Activated CD4-positive, alpha-beta memory T cell treated with anti-CD3 and anti-CD28 coated beads, Interleukin-2, amount 10 ng/mL, durations not matched to agents 7 days and 5 days (primary cell): ENCODE results near the gene USP10. TPM values are rescaled to one million over a fixed set of nuclear protein-coding genes. Genes with fewer than 3 reads are reported as not detected.

ENCODE experiments used
- CTCF ChIA-PET: fragments of 350-600 bp; sonication (Branson Sonifier 250); formaldehyde crosslinking; loops from one replicate; lab custom pipeline; 2021; ENCODE audit warnings: antibody characterized with exemption, inconsistent platforms; lab: Charles Lee
- POLR2A ChIA-PET: fragments of 350-600 bp; sonication (Branson Sonifier 250); formaldehyde crosslinking; loops from one replicate; lab custom pipeline; 2021; ENCODE audit warnings: antibody characterized with exemption; lab: Charles Lee
- DNase-seq: peaks from one replicate; pipeline ENCODE4 v3.0.0-alpha.2; 2020
- H3K27ac Mint-ChIP-seq: one replicate; pipeline ENCODE4 v1.8.0; 2021; ENCODE audit warnings: mild to moderate bottlenecking, mixed read lengths
- H3K27me3 Mint-ChIP-seq: one replicate; pipeline ENCODE4 v1.8.0; 2021; ENCODE audit warnings: mixed read lengths
- H3K36me3 Mint-ChIP-seq: one replicate; pipeline ENCODE4 v1.8.0; 2021; ENCODE audit warnings: low read depth, mixed read lengths
- H3K4me1 Mint-ChIP-seq: one replicate; pipeline ENCODE4 v1.8.0; 2021; ENCODE audit warnings: mixed read lengths
- H3K4me3 Mint-ChIP-seq: one replicate; pipeline ENCODE4 v1.8.0; 2021; ENCODE audit warnings: mild to moderate bottlenecking, mixed read lengths
- H3K9me3 Mint-ChIP-seq: one replicate; pipeline ENCODE4 v1.8.0; 2021; ENCODE audit warnings: mixed read lengths
- total RNA-seq, 2 experiments: library from RNA; stranded (reverse); gene quantifications; one replicate each; pipeline ENCODE4 v1.2.3, GENCODE V29; 2021

Gene USP10
- total RNA-seq, 2 experiments from 2014 or later: 92.2 to 94.4 TPM

- no peak overlapping the region for H3K4me3 Mint-ChIP-seq
- no peak for DNase-seq
- H3K9me3 Mint-ChIP-seq: no peaks in the 10 kb centered on the region
- H3K4me1 Mint-ChIP-seq: peaks cover 51% of the 10 kb centered on the region
- ChIA-PET POLR2A (no interaction called here), CTCF (interaction anchor here (1.0 to 15.8 kb wide), 4 partner anchors 7 to 256 kb away, joined by 3 to 259 read pairs (median 4); no protein-coding TSS in a partner anchor)
- H3K27me3 Mint-ChIP-seq: no peaks in the 10 kb centered on the region
- H3K27ac Mint-ChIP-seq: peak overlapping the region; percentile 16
- peaks cover 59% of the 10 kb centered on the region for H3K36me3 Mint-ChIP-seq
These were observed 61.9 kb downstream of the USP10 start for GRCh38 chr16:84761448-84762368.

- no peaks in the 10 kb centered on the region for H3K9me3 Mint-ChIP-seq
- no peaks in the 10 kb centered on the region for H3K27me3 Mint-ChIP-seq
- peaks cover 53% of the 10 kb centered on the region for H3K4me1 Mint-ChIP-seq
- ChIA-PET CTCF (interaction anchor here (1.4 to 2.2 kb wide), 3 partner anchors 9 to 25 kb away, joined by 3 to 6 read pairs (median 3); no protein-coding TSS in a partner anchor), POLR2A (no interaction called here)
- H3K36me3 Mint-ChIP-seq: peaks cover 71% of the 10 kb centered on the region
- no peak for DNase-seq
- no peak overlapping the region for H3K4me3 Mint-ChIP-seq
- no peak overlapping the region for H3K27ac Mint-ChIP-seq
These were observed 63.4 kb downstream of the USP10 start for GRCh38 chr16:84763164-84763563.

GRCh38 chr16:84763629-84764028, 63.8 kb downstream of the USP10 start:
- H3K4me1 Mint-ChIP-seq: peaks cover 52% of the 10 kb centered on the region
- no peak overlapping the region for H3K4me3 Mint-ChIP-seq
- H3K9me3 Mint-ChIP-seq: no peaks in the 10 kb centered on the region
- H3K36me3 Mint-ChIP-seq: peaks cover 76% of the 10 kb centered on the region
- CTCF ChIA-PET: interaction anchor here (1.4 to 2.2 kb wide), 3 partner anchors 9 to 25 kb away, joined by 3 to 6 read pairs (median 3); no protein-coding TSS in a partner anchor
- no peak overlapping the region for H3K27ac Mint-ChIP-seq
- POLR2A ChIA-PET: no interaction called here
- no peaks in the 10 kb centered on the region for H3K27me3 Mint-ChIP-seq
- no peak for DNase-seq

GRCh38 chr16:84764970-84765369, 65.2 kb downstream of the USP10 start:
- Mint-ChIP-seq H3K36me3 (peaks cover 86% of the 10 kb centered on the region), H3K9me3 (no peaks in the 10 kb centered on the region), H3K4me3 (no peak overlapping the region), H3K27me3 (no peaks in the 10 kb centered on the region), H3K4me1 (peaks cover 47% of the 10 kb centered on the region), H3K27ac (no peak overlapping the region)
- POLR2A ChIA-PET: interaction anchor here (2.9 kb wide), 1 partner anchor 11 kb away, joined by 12 read pairs; no protein-coding TSS in a partner anchor
- CTCF ChIA-PET: interaction anchor here (0.7 to 5.6 kb wide), 2 partner anchors 11 to 24 kb away, joined by 4 to 54 read pairs; no protein-coding TSS in a partner anchor
- DNase-seq: no peak

GRCh38 chr16:84765616-84766580, 66.1 kb downstream of the USP10 start:
- no peak for DNase-seq

GRCh38 chr16:84766978-84767773, 67.4 kb downstream of the USP10 start:
- ChIA-PET POLR2A (interaction anchor here (0.9 to 1.4 kb wide), 2 partner anchors 12 to 15 kb away, joined by 4 read pairs; no protein-coding TSS in a partner anchor), CTCF (interaction anchor here (0.5 to 5.6 kb wide), 4 partner anchors 13 to 61 kb away, joined by 3 to 54 read pairs (median 3); no protein-coding TSS in a partner anchor)
- no peaks in the 10 kb centered on the region for H3K27me3 Mint-ChIP-seq
- H3K4me1 Mint-ChIP-seq: peaks cover 47% of the 10 kb centered on the region
- peak overlapping the region; percentile 81 for H3K27ac Mint-ChIP-seq
- no peaks in the 10 kb centered on the region for H3K9me3 Mint-ChIP-seq
- DNase-seq: no peak
- peaks cover 76% of the 10 kb centered on the region for H3K36me3 Mint-ChIP-seq
- H3K4me3 Mint-ChIP-seq: peak overlapping the region; percentile 9

More at GRCh38 chr16:84765616-84766580, 66.1 kb downstream of the USP10 start:
- H3K4me3 Mint-ChIP-seq: no peak overlapping the region
- H3K9me3 Mint-ChIP-seq: no peaks in the 10 kb centered on the region
- H3K27ac Mint-ChIP-seq: peak overlapping the region; percentile 81
- H3K4me1 Mint-ChIP-seq: peaks cover 47% of the 10 kb centered on the region
- peaks cover 82% of the 10 kb centered on the region for H3K36me3 Mint-ChIP-seq
- no peaks in the 10 kb centered on the region for H3K27me3 Mint-ChIP-seq
- ChIA-PET CTCF (interaction anchor here (0.7 to 5.6 kb wide), 3 partner anchors 12 to 40 kb away, joined by 3 to 54 read pairs (median 4); no protein-coding TSS in a partner anchor), POLR2A (interaction anchor here (1.1 to 2.9 kb wide), 3 partner anchors 10 to 160 kb away, joined by 3 to 12 read pairs (median 4); no protein-coding TSS in a partner anchor)

- ChIA-PET CTCF (interaction anchor here (1.1 to 5.6 kb wide), 5 partner anchors 14 to 96 kb away, joined by 3 to 54 read pairs (median 4); no protein-coding TSS in a partner anchor), POLR2A (interaction anchor here (1.1 to 1.6 kb wide), 2 partner anchors 15 to 68 kb away, joined by 3 to 5 read pairs; no protein-coding TSS in a partner anchor)
- DNase-seq: no peak
- H3K36me3 Mint-ChIP-seq: peaks cover 76% of the 10 kb centered on the region
- no peaks in the 10 kb centered on the region for H3K27me3 Mint-ChIP-seq
- H3K4me1 Mint-ChIP-seq: peaks cover 47% of the 10 kb centered on the region
- H3K4me3 Mint-ChIP-seq: peak overlapping the region; percentile 25
- H3K9me3 Mint-ChIP-seq: no peaks in the 10 kb centered on the region
- peak overlapping the region; percentile 67 for H3K27ac Mint-ChIP-seq
These were observed 68.4 kb downstream of the USP10 start for GRCh38 chr16:84768061-84768807.

GRCh38 chr16:84768808-84769197, 69.0 kb downstream of the USP10 start:
- Mint-ChIP-seq H3K27ac (no peak overlapping the region), H3K36me3 (peaks cover 76% of the 10 kb centered on the region)
- POLR2A ChIA-PET: interaction anchor here (1.1 to 1.6 kb wide), 2 partner anchors 16 to 68 kb away, joined by 3 to 5 read pairs; no protein-coding TSS in a partner anchor

GRCh38 chr16:84769416-84769815, 69.6 kb downstream of the USP10 start:
- DNase-seq: no peak
- H3K27ac Mint-ChIP-seq: no peak overlapping the region
- H3K27me3 Mint-ChIP-seq: no peaks in the 10 kb centered on the region
- ChIA-PET POLR2A (interaction anchor here (1.1 to 1.6 kb wide), 2 partner anchors 16 to 69 kb away, joined by 3 to 5 read pairs; no protein-coding TSS in a partner anchor), CTCF (interaction anchor here (1.0 to 5.6 kb wide), 3 partner anchors 15 to 155 kb away, joined by 3 to 54 read pairs (median 6); no protein-coding TSS in a partner anchor)
- H3K4me1 Mint-ChIP-seq: peaks cover 41% of the 10 kb centered on the region
- peaks cover 73% of the 10 kb centered on the region for H3K36me3 Mint-ChIP-seq
- H3K9me3 Mint-ChIP-seq: no peaks in the 10 kb centered on the region
- H3K4me3 Mint-ChIP-seq: no peak overlapping the region

More at GRCh38 chr16:84768808-84769197, 69.0 kb downstream of the USP10 start:
- CTCF ChIA-PET: interaction anchor here (1.0 to 5.6 kb wide), 6 partner anchors 15 to 156 kb away, joined by 3 to 54 read pairs (median 4); no protein-coding TSS in a partner anchor
- Mint-ChIP-seq H3K9me3 (no peaks in the 10 kb centered on the region), H3K4me3 (no peak overlapping the region), H3K27me3 (no peaks in the 10 kb centered on the region), H3K4me1 (peaks cover 46% of the 10 kb centered on the region)
- no peak for DNase-seq

- peaks cover 14% of the 10 kb centered on the region for H3K4me1 Mint-ChIP-seq
- no peaks in the 10 kb centered on the region for H3K27me3 Mint-ChIP-seq
- no peak overlapping the region for H3K27ac Mint-ChIP-seq
- CTCF ChIA-PET: interaction anchor here (1.3 to 1.8 kb wide), 3 partner anchors 19 to 198 kb away, joined by 3 to 6 read pairs (median 4); no protein-coding TSS in a partner anchor
- POLR2A ChIA-PET: interaction anchor here (1.1 kb wide), 1 partner anchor 238 kb away, joined by 3 read pairs; the partner anchor contains the start of gene ZDHHC7
- peaks cover 54% of the 10 kb centered on the region for H3K36me3 Mint-ChIP-seq
- no peak overlapping the region for H3K4me3 Mint-ChIP-seq
- H3K9me3 Mint-ChIP-seq: no peaks in the 10 kb centered on the region
- DNase-seq: no peak
These were observed 73.5 kb downstream of the USP10 start for GRCh38 chr16:84773312-84773711.
